Prostate gland (tissue), 2 donors: Measurements from ENCODE around the gene DEXI.

ENCODE experiments used
- POLR2AphosphoS5 ChIP-seq: sonication (generic); formaldehyde crosslinking; IDR thresholded peaks from one replicate; pipeline ENCODE4 v1.6.1; 2017; ENCODE audit warnings: antibody characterized with exemption
- TF ChIP-seq, protein P1 (sequence below), 4 experiments: fragments of 200-600 bp in 2 of 4; fragments of 450-650 bp in 2 of 4; sonication (generic) in 2 of 4; IDR thresholded peaks; 1 replicate in 3 of 4; 2 replicates in 1 of 4; pipeline ENCODE4 v1.5.1; 2016 to 2019; ENCODE audit warnings: antibody characterized with exemption in 4 of 4, mild to moderate bottlenecking in 2 of 4, moderate library complexity in 2 of 4

DNA sequence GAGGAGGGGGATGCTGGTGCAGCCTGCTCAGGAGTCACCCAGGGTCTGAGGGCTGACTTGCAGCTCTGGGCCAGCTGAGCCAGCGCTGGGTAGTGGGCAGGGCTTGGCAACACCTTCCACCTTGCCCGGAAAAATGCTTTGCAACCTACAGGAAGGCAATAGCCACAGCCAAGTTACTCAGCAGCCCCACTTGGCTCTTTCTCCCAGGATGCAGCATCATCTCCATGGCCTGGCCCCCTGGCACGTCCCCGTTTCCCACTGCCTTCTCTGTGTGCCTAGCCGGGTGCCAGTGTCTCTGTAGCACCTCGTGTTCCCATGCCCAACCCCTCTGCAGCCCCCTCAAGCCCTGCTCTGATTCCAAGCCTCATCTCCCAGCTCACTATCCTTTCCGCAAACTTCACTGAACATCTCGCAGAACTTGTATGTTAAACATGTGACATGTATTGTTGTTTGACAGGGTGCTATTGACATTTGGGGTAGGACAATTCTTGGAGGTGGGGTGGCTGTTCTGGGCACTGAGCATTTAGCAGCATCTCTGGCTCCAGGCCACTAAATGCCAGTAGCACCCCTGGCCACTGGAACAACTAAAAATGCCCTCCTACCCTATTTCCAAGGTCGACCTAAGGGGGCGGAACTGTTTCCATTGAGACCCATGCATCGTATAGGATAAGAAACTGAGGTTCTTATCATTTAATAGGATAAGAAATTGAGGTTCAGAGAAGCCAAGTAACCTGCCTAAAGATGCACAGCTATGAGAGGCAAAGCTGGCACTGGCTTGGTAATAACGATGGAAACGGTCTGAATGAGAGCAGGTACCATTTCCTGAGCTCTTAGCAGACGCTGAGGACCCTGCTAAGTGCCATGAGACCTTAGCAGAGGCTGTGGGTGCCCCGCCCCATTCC, 12.2 kb downstream of the DEXI start:
- TF ChIP-seq, protein P1, sequence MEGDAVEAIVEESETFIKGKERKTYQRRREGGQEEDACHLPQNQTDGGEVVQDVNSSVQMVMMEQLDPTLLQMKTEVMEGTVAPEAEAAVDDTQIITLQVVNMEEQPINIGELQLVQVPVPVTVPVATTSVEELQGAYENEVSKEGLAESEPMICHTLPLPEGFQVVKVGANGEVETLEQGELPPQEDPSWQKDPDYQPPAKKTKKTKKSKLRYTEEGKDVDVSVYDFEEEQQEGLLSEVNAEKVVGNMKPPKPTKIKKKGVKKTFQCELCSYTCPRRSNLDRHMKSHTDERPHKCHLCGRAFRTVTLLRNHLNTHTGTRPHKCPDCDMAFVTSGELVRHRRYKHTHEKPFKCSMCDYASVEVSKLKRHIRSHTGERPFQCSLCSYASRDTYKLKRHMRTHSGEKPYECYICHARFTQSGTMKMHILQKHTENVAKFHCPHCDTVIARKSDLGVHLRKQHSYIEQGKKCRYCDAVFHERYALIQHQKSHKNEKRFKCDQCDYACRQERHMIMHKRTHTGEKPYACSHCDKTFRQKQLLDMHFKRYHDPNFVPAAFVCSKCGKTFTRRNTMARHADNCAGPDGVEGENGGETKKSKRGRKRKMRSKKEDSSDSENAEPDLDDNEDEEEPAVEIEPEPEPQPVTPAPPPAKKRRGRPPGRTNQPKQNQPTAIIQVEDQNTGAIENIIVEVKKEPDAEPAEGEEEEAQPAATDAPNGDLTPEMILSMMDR (IDR thresholded peaks at IDR 0.05): no peak
- no peak for TF ChIP-seq POLR2AphosphoS5
